Fibroblast of lung (primary cell): ENCODE results near the gene BID. TPM values are rescaled to one million over a fixed set of nuclear protein-coding genes. Genes with fewer than 3 reads are reported as not detected.

Experiments used
- DNase-seq, 2 donors: peaks; one replicate each; pipeline versions ENCODE4 v3.0.0 to v3.0.0-alpha.2; 2010; ENCODE audit warnings: low read depth in 2 of 2
- H2AFZ ChIP-seq: 2 replicates; pipeline ENCODE4 v1.5.1; 2012; ENCODE audit warnings: low read length, control low read depth, inconsistent platforms
- H3K27ac ChIP-seq: 2 replicates; pipeline ENCODE4 v1.5.1; 2011; ENCODE audit warnings: low read length, control low read depth; ENCODE audit not compliant: insufficient read depth
- H3K27me3 ChIP-seq: 2 replicates; pipeline ENCODE4 v1.5.1; 2011; ENCODE audit warnings: mild to moderate bottlenecking, low read length; ENCODE audit not compliant: control insufficient read depth, insufficient read depth
- H3K36me3 ChIP-seq: 2 replicates; pipeline ENCODE4 v1.5.1; 2011; ENCODE audit warnings: low read length; ENCODE audit not compliant: control insufficient read depth, insufficient read depth
- H3K4me1 ChIP-seq: 2 replicates; pipeline ENCODE4 v1.5.1; 2011; ENCODE audit warnings: low read length; ENCODE audit not compliant: control insufficient read depth, insufficient read depth; ENCODE audit errors: extremely low read depth
- H3K4me2 ChIP-seq: 2 replicates; pipeline ENCODE4 v1.5.1; 2011; ENCODE audit warnings: low read length, control low read depth; ENCODE audit not compliant: insufficient read depth; ENCODE audit errors: extremely low read depth
- H3K4me3 ChIP-seq, 4 experiments: fragments of 200-600 bp in 1 of 4; sonication (generic) in 1 of 4; replicated peaks in 1 of 4; 2 replicates each; pipeline ENCODE4 v1.5.1; 2011 to 2016; ENCODE audit warnings: low read length in 4 of 4, low read depth in 3 of 4, mild to moderate bottlenecking in 3 of 4, control low read depth in 2 of 4, inconsistent platforms in 1 of 4, mixed read lengths in 1 of 4; ENCODE audit not compliant: insufficient read depth in 1 of 4; ENCODE audit errors: control extremely low read depth in 1 of 4
- H3K79me2 ChIP-seq: 2 replicates; pipeline ENCODE4 v1.5.1; 2012; ENCODE audit warnings: mild to moderate bottlenecking, low read length, inconsistent platforms; ENCODE audit not compliant: control insufficient read depth, insufficient read depth
- H3K9ac ChIP-seq: 2 replicates; pipeline ENCODE4 v1.5.1; 2011; ENCODE audit warnings: mild to moderate bottlenecking, low read length, control low read depth; ENCODE audit not compliant: insufficient read depth
- H3K9me3 ChIP-seq: 2 replicates; pipeline ENCODE4 v1.5.1; 2012; ENCODE audit warnings: low read depth, low read length; ENCODE audit not compliant: control insufficient read depth, insufficient read depth
- H4K20me1 ChIP-seq: 2 replicates; pipeline ENCODE4 v1.5.1; 2011; ENCODE audit warnings: low read length; ENCODE audit not compliant: control insufficient read depth, insufficient read depth; ENCODE audit errors: extremely low read depth
- CTCF ChIP-seq, 2 donors: IDR thresholded peaks in 1 of 2; conservative IDR thresholded peaks in 1 of 2; 1 replicate in 1 of 2; 2 replicates in 1 of 2; pipeline ENCODE4 v1.5.1; 2011 to 2012; ENCODE audit warnings: low read length in 2 of 2, control low read depth in 1 of 2, inconsistent platforms in 1 of 2, low read depth in 1 of 2, mild to moderate bottlenecking in 1 of 2
- EZH2 ChIP-seq: IDR thresholded peaks from 2 replicates; pipeline ENCODE4 v1.5.1; 2012; ENCODE audit warnings: low read length, control low read depth, mild to moderate bottlenecking; ENCODE audit errors: missing control alignments
- polyA plus RNA-seq, 2 donors: library from polyadenylated mRNA; depleted of rRNA in 1 of 2; stranded (reverse) in 1 of 2; unstranded in 1 of 2; fragments of >200 nt; gene quantifications; 2 replicates each; pipeline ENCODE4 v1.2.1, GENCODE V29; 2011 to 2012; ENCODE audit warnings: missing spikeins in 1 of 2
- total RNA-seq: library from RNA; depleted of rRNA; stranded (reverse); fragments of >200 nt; gene quantifications from 2 replicates; pipeline ENCODE4 v1.2.1, GENCODE V29; 2014

BID gene
- total and polyA plus RNA-seq, 2 donors (not counting 1 experiment from before 2014, with no cell fraction given): 13.4 to 23.4 TPM

GRCh38 chr22:17777005-17777716 is 2.9 kb upstream of the BID start:
- Histone ChIP-seq H3K36me3 (no peaks in the 10 kb centered on the region), H3K4me3 (no peak overlapping the region), H3K9me3 (no peaks in the 10 kb centered on the region), H3K27ac (no peak overlapping the region), H3K9ac (no peak overlapping the region), H3K4me1 (peaks cover 13% of the 10 kb centered on the region), H3K27me3 (no peaks in the 10 kb centered on the region), H4K20me1 (no peaks in the 10 kb centered on the region), H3K79me2 (no peaks in the 10 kb centered on the region), H3K4me2 (no peak overlapping the region), H2AFZ (no peak overlapping the region)
- DNase-seq: no peak
- no peak for TF ChIP-seq EZH2
- TF ChIP-seq CTCF (conservative IDR thresholded peaks at IDR 0.05 in 1 of 2, IDR thresholded peaks at IDR 0.05 in 1 of 2; ENCODE audit: low read depth in 1 of 2, low read length in 2 of 2): no peak

DNA sequence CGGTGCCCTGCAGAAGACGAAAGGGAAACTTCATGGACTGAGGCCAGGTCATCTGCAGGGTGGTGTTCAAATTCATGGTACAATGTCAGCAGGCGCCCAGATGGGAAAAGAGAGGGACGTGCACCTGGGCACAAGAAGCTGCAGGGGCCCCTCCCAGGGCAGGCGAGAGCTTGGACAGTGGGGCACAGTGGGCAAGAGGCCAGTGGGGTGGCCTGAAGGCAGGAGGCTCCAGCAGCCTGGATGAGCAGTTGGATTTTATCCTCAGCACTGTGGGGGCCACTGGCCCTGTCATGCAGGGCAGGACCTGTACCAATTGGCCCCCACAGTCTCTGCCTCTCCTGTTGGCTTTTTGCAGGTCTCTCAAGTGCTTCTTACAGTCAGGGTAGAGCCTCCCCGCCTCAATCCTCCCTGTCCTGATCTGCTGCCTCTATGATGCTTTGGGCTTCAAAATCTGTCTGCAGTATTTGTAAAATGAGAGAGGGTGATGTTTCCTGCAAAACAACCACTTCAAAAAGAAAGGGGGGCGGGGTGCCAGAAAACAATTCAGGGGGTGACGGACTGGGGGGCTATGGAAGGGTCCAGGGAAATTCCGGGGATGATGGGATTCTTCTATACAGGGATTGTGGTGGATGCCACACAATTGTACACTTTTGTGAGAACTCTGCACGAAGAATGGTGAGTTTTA is 1.7 kb upstream of the BID start:
- peaks cover 11% of the 10 kb centered on the region for H3K4me1 ChIP-seq
- no peak overlapping the region for H3K4me3 ChIP-seq
- H3K4me2 ChIP-seq: no peak overlapping the region
- TF ChIP-seq EZH2 (no peak), CTCF (conservative IDR thresholded peaks at IDR 0.05 in 1 of 2, IDR thresholded peaks at IDR 0.05 in 1 of 2; ENCODE audit: low read depth in 1 of 2, low read length in 2 of 2) (no peak)
- H3K36me3 ChIP-seq: no peaks in the 10 kb centered on the region
- H3K27ac ChIP-seq: no peak overlapping the region
- no peak overlapping the region for H3K9ac ChIP-seq
- H3K27me3 ChIP-seq: no peaks in the 10 kb centered on the region
- H2AFZ ChIP-seq: no peak overlapping the region
- DNase-seq: no peak
- H3K79me2 ChIP-seq: no peaks in the 10 kb centered on the region
- no peaks in the 10 kb centered on the region for H3K9me3 ChIP-seq
- H4K20me1 ChIP-seq: no peaks in the 10 kb centered on the region

GRCh38 chr22:17774926-17775685 is 837 bp upstream of the BID start:
- Histone ChIP-seq H3K9ac (no peak overlapping the region), H3K9me3 (no peaks in the 10 kb centered on the region), H3K79me2 (no peaks in the 10 kb centered on the region), H3K4me1 (peaks cover 11% of the 10 kb centered on the region), H4K20me1 (no peaks in the 10 kb centered on the region), H3K4me2 (no peak overlapping the region), H3K27ac (no peak overlapping the region), H3K36me3 (no peaks in the 10 kb centered on the region), H2AFZ (no peak overlapping the region), H3K27me3 (no peaks in the 10 kb centered on the region), H3K4me3 (peak overlapping the region in 2 of 4 experiments; percentile 55 to 67)
- no peak for DNase-seq
- TF ChIP-seq EZH2: no peak
- no peak for TF ChIP-seq CTCF (conservative IDR thresholded peaks at IDR 0.05 in 1 of 2, IDR thresholded peaks at IDR 0.05 in 1 of 2; ENCODE audit: low read depth in 1 of 2, low read length in 2 of 2)
